AG09309 (cell line): ENCODE data around the gene TMEM232.
A peak's percentile ranks its signal among the peaks of the same experiment; 100 is the strongest.

Experiments
- DNase-seq: peaks from one replicate; pipeline ENCODE4 v3.0.0-alpha.2; 2010; ENCODE audit warnings: low read depth
- H3K4me3 ChIP-seq: 2 replicates; pipeline ENCODE4 v1.5.1; 2011; ENCODE audit warnings: mild to moderate bottlenecking, low read depth, low read length, moderate library complexity; ENCODE audit not compliant: control insufficient read depth
- CTCF ChIP-seq: IDR thresholded peaks from 2 replicates; pipeline ENCODE4 v1.5.1; 2011; ENCODE audit warnings: mild to moderate bottlenecking, low read depth, low read length, inconsistent platforms; ENCODE audit not compliant: insufficient read depth, control insufficient read depth; ENCODE audit errors: missing control alignments

Gene TMEM232

GRCh38 chr5:110630350-110630749 lies 96.1 kb downstream of the TMEM232 start:
- no peak for DNase-seq
- no peak overlapping the region for H3K4me3 ChIP-seq
- TF ChIP-seq CTCF, result no peak

DNA sequence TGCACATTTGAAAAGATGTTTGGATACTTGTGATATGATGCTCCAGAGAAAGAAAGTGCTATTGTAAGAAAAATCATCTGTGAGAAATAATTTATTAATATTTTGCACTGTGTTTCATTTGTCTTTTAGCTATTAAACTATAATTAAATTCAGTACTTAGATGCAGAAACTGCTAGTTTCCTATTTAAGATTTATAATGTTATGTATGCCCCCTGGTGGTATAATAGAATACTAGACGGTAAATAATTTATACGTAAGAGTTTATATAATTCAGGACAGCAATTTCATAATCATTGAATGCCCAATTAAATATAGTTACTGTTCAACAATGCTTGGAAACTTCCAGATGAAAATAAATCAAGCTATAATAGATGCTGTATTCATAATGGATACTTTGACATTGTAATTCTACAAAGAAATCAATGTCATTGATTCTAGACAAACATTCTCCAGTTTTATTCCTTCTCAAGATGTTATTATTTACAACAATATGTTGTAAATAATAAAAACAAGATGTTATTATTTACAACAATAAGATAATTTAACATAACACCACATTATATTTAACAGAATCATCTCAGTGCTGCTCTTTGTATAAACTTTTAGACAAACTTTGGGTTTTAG lies 101.0 kb downstream of the TMEM232 start:
- H3K4me3 ChIP-seq, result no peak overlapping the region
- DNase-seq, result peak; percentile 18
- TF ChIP-seq CTCF, result no peak

GRCh38 chr5:110623874-110624273 lies 102.6 kb downstream of the TMEM232 start:
- no peak for DNase-seq
- TF ChIP-seq CTCF, result no peak
- H3K4me3 ChIP-seq, result no peak overlapping the region

- no peak for TF ChIP-seq CTCF
- no peak for DNase-seq
- no peak overlapping the region for H3K4me3 ChIP-seq
Observed at GRCh38 chr5:110618941-110619340, 107.5 kb downstream of the TMEM232 start.

DNA sequence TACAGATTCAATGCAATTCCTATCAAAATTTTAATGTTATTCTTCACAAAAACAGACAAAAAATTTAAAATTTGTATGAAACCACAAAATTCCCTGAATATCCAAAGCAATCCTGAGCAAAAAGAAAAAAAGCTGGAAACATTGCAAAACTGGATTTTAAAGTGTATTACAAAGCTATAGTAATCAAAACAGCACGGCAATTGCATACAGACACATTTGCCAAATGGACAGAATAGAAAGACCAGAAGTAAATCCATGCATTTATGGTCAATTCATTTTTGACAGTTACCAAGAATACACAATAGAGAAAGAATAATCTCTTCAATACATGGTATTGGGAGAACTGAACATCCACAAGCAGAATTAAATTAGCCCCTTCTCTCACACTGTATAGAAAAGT lies 110.5 kb downstream of the TMEM232 start:
- no peak for TF ChIP-seq CTCF
- no peak overlapping the region for H3K4me3 ChIP-seq
- DNase-seq, result no peak

GRCh38 chr5:110612794-110613247 lies 113.7 kb downstream of the TMEM232 start:
- no peak overlapping the region for H3K4me3 ChIP-seq
- no peak for TF ChIP-seq CTCF
- no peak for DNase-seq
